GM23248 (cell line): ENCODE data around the gene AKIRIN2. TPM values are rescaled to one million over a fixed set of nuclear protein-coding genes. Genes with fewer than 3 reads are reported as not detected.

ENCODE experiments used
- DNase-seq: peaks from one replicate; pipeline ENCODE4 v3.0.0-alpha.2; 2015
- H2AFZ ChIP-seq: fragments of 200-600 bp; sonication (generic); 2 replicates; pipeline ENCODE4 v1.6.1; 2016; ENCODE audit warnings: antibody characterized with exemption
- H3F3A ChIP-seq: fragments of 200-600 bp; sonication (generic); 2 replicates; pipeline ENCODE4 v1.6.1; 2016; ENCODE audit warnings: mild to moderate bottlenecking, antibody characterized with exemption, mixed run types; ENCODE audit not compliant: insufficient read depth
- H3K27ac ChIP-seq: fragments of 200-600 bp; sonication (generic); 2 replicates; pipeline ENCODE4 v1.5.1; 2016; ENCODE audit warnings: mild to moderate bottlenecking
- H3K27me3 ChIP-seq: fragments of 200-600 bp; sonication (generic); replicated peaks from 2 replicates; pipeline ENCODE4 v1.6.1; 2016; ENCODE audit warnings: mild to moderate bottlenecking; ENCODE audit not compliant: insufficient read depth
- H3K36me3 ChIP-seq: fragments of 200-600 bp; sonication (generic); 2 replicates; pipeline ENCODE4 v1.6.1; 2016; ENCODE audit warnings: low read depth, mild to moderate bottlenecking
- H3K4me1 ChIP-seq: fragments of 200-600 bp; sonication (generic); 2 replicates; pipeline ENCODE4 v1.6.1; 2016; ENCODE audit warnings: mild to moderate bottlenecking; ENCODE audit not compliant: insufficient read depth
- H3K4me2 ChIP-seq: fragments of 200-600 bp; sonication (generic); one replicate; pipeline ENCODE4 v1.6.1; 2016; ENCODE audit warnings: mild to moderate bottlenecking; ENCODE audit not compliant: unreplicated experiment
- H3K4me3 ChIP-seq: fragments of 200-600 bp; sonication (generic); 2 replicates; pipeline ENCODE4 v1.5.1; 2016; ENCODE audit warnings: mild to moderate bottlenecking
- H3K79me2 ChIP-seq: fragments of 200-600 bp; sonication (generic); 2 replicates; pipeline ENCODE4 v1.6.1; 2016; ENCODE audit warnings: mild to moderate bottlenecking; ENCODE audit not compliant: insufficient read depth
- H3K9ac ChIP-seq: fragments of 200-600 bp; sonication (generic); 2 replicates; pipeline ENCODE4 v1.6.1; 2016; ENCODE audit warnings: mild to moderate bottlenecking
- H3K9me2 ChIP-seq: fragments of 200-600 bp; sonication (generic); 2 replicates; pipeline ENCODE4 v1.6.1; 2016; ENCODE audit warnings: mixed run types, mild to moderate bottlenecking, moderate library complexity; ENCODE audit not compliant: insufficient read depth
- H3K9me3 ChIP-seq: fragments of 200-600 bp; sonication (generic); one replicate; pipeline ENCODE4 v1.6.1; 2017; ENCODE audit warnings: low read depth
- H4K20me1 ChIP-seq: fragments of 200-600 bp; sonication (generic); 2 replicates; pipeline ENCODE4 v1.6.0; 2016; ENCODE audit not compliant: insufficient read depth
- EZH2 ChIP-seq: fragments of 200-600 bp; sonication (generic); IDR thresholded peaks from 2 replicates; pipeline ENCODE4 v1.6.1; 2018; ENCODE audit warnings: antibody characterized with exemption, mild to moderate bottlenecking; ENCODE audit not compliant: insufficient read depth, poor library complexity, severe bottlenecking
- EZH2phosphoT487 ChIP-seq: fragments of 200-600 bp; sonication (generic); IDR thresholded peaks from 2 replicates; pipeline ENCODE4 v1.6.1; 2018; ENCODE audit warnings: antibody characterized with exemption, moderate library complexity, mild to moderate bottlenecking, low read depth; ENCODE audit not compliant: insufficient read depth
- WGBS, 2 experiments: methylation state at CpG; one replicate each; pipeline ENCODE4 v1.1.6; 2015 to 2017; ENCODE audit warnings: low lambda C conversion rate in 2 of 2, low coverage in 1 of 2; ENCODE audit errors: missing lambda C conversion rate in 2 of 2; 5-methylcytosine and 5-hydroxymethylcytosine counted together
- in situ Hi-C: fragments of 300-500 bp; cut with MboI; formaldehyde crosslinking; loops from 2 replicates; pipeline ENCODE4 v1.15.0; 2020
- polyA plus RNA-seq: library from polyadenylated mRNA; unstranded; fragments of >200 nt; fragmentation: Nextera tagmentation; extraction: Ambion mirVana; gene quantifications from 2 replicates; pipeline ENCODE4 v1.2.1, GENCODE V29; 2016
- total RNA-seq: library from RNA; depleted of rRNA; stranded (reverse); fragments of >200 nt; shearing (Covaris generic); gene quantifications from 2 replicates; pipeline ENCODE4 v1.2.3, GENCODE V29; 2014

Gene AKIRIN2
- total and polyA plus RNA-seq, 2 experiments from 2014 or later = 21.4 to 60.6 TPM

GRCh38 chr6:87661503-87661902 is 40.5 kb downstream of the AKIRIN2 start:
- no peaks in the 10 kb centered on the region for H3K79me2 ChIP-seq
- peaks cover 42% of the 10 kb centered on the region for H3F3A ChIP-seq
- H3K27me3 ChIP-seq = no peaks in the 10 kb centered on the region
- H3K4me2 ChIP-seq = peak overlapping the region; percentile 57
- TF ChIP-seq EZH2phosphoT487 (no peak), EZH2 (no peak)
- WGBS, 2 experiments = 100% methylated on average over 1 of the region's 1 CpG
- H3K4me3 ChIP-seq = no peak overlapping the region
- no peaks in the 10 kb centered on the region for H4K20me1 ChIP-seq
- H3K4me1 ChIP-seq = peaks cover 30% of the 10 kb centered on the region
- H3K9me2 ChIP-seq = no peaks in the 10 kb centered on the region
- no peak overlapping the region for H3K9ac ChIP-seq
- peak overlapping the region; percentile 67 for H3K27ac ChIP-seq
- peaks cover 19% of the 10 kb centered on the region; the same call in 1 of the 2 replicates for H3K36me3 ChIP-seq
- in situ Hi-C loops = no loop called here
- no peaks in the 10 kb centered on the region for H3K9me3 ChIP-seq
- H2AFZ ChIP-seq = no peak overlapping the region
- DNase-seq = peak; percentile 51

- Histone ChIP-seq H3K9me3 (no peaks in the 10 kb centered on the region), H3K4me2 (peak overlapping the region; percentile 57), H3K36me3 (peaks cover 18% of the 10 kb centered on the region; the same call in 1 of the 2 replicates), H3K27me3 (no peaks in the 10 kb centered on the region), H3K9me2 (no peaks in the 10 kb centered on the region), H2AFZ (no peak overlapping the region), H3K27ac (peak overlapping the region; percentile 67), H3F3A (peaks cover 42% of the 10 kb centered on the region), H3K4me3 (no peak overlapping the region), H3K4me1 (peaks cover 30% of the 10 kb centered on the region), H3K79me2 (no peaks in the 10 kb centered on the region), H3K9ac (no peak overlapping the region), H4K20me1 (no peaks in the 10 kb centered on the region)
- WGBS, 2 experiments = 74 to 98% methylated on average over 1 of the region's 1 CpG
- peak; percentile 58 for DNase-seq
- TF ChIP-seq EZH2phosphoT487 (0 out of 2 replicates have a peak, but pooled peaks have one; percentile 43), EZH2 (no peak)
- in situ Hi-C loops = no loop called here
These were observed 41.0 kb downstream of the AKIRIN2 start for GRCh38 chr6:87661016-87661415.

- Histone ChIP-seq H3F3A (peaks cover 40% of the 10 kb centered on the region), H3K9ac (0 out of 2 replicates have a peak overlapping the region, but pooled peaks have one; percentile 7), H3K4me1 (peaks cover 30% of the 10 kb centered on the region), H3K4me3 (no peak overlapping the region), H3K9me3 (no peaks in the 10 kb centered on the region), H4K20me1 (no peaks in the 10 kb centered on the region), H2AFZ (no peak overlapping the region), H3K4me2 (peak overlapping the region; percentile 57), H3K36me3 (0 out of 2 replicates have a peak, but pooled peaks cover 12% of the 10 kb centered on the region), H3K27ac (peak overlapping the region; percentile 67), H3K9me2 (no peaks in the 10 kb centered on the region), H3K27me3 (no peaks in the 10 kb centered on the region), H3K79me2 (no peaks in the 10 kb centered on the region)
- in situ Hi-C loops = no loop called here
- TF ChIP-seq EZH2phosphoT487 = no peak
- TF ChIP-seq EZH2 = no peak
- DNase-seq = peak; percentile 88
These were observed 41.7 kb downstream of the AKIRIN2 start for GRCh38 chr6:87660226-87660911.

- no peak overlapping the region for H2AFZ ChIP-seq
- peaks cover 32% of the 10 kb centered on the region for H3F3A ChIP-seq
- H3K9me3 ChIP-seq = no peaks in the 10 kb centered on the region
- TF ChIP-seq EZH2phosphoT487 = no peak
- TF ChIP-seq EZH2 = no peak
- peaks cover 35% of the 10 kb centered on the region for H3K4me1 ChIP-seq
- no peaks in the 10 kb centered on the region for H3K27me3 ChIP-seq
- no peak overlapping the region for H3K27ac ChIP-seq
- no peaks in the 10 kb centered on the region for H4K20me1 ChIP-seq
- H3K4me3 ChIP-seq = no peak overlapping the region
- no peaks in the 10 kb centered on the region for H3K79me2 ChIP-seq
- no peaks in the 10 kb centered on the region for H3K9me2 ChIP-seq
- DNase-seq = no peak
- 0 out of 2 replicates have a peak, but pooled peaks cover 6% of the 10 kb centered on the region for H3K36me3 ChIP-seq
- in situ Hi-C loops = no loop called here
- H3K4me2 ChIP-seq = no peak overlapping the region
- H3K9ac ChIP-seq = no peak overlapping the region
These were observed 43.5 kb downstream of the AKIRIN2 start for GRCh38 chr6:87658516-87658915.

- Histone ChIP-seq H3K4me3 (no peak overlapping the region), H3K9ac (no peak overlapping the region), H3K4me1 (peaks cover 32% of the 10 kb centered on the region), H3K27ac (no peak overlapping the region), H3K79me2 (no peaks in the 10 kb centered on the region), H3K36me3 (no peaks in the 10 kb centered on the region), H3K9me2 (no peaks in the 10 kb centered on the region), H3K4me2 (no peak overlapping the region), H3K9me3 (no peaks in the 10 kb centered on the region), H2AFZ (no peak overlapping the region), H4K20me1 (no peaks in the 10 kb centered on the region), H3F3A (peaks cover 29% of the 10 kb centered on the region), H3K27me3 (no peaks in the 10 kb centered on the region)
- no peak for DNase-seq
- TF ChIP-seq EZH2 (no peak), EZH2phosphoT487 (no peak)
- in situ Hi-C loops = no loop called here
These were observed 45.2 kb downstream of the AKIRIN2 start for GRCh38 chr6:87656857-87657256.
